ENCODE measurements around the gene NPAS1.

DNA sequence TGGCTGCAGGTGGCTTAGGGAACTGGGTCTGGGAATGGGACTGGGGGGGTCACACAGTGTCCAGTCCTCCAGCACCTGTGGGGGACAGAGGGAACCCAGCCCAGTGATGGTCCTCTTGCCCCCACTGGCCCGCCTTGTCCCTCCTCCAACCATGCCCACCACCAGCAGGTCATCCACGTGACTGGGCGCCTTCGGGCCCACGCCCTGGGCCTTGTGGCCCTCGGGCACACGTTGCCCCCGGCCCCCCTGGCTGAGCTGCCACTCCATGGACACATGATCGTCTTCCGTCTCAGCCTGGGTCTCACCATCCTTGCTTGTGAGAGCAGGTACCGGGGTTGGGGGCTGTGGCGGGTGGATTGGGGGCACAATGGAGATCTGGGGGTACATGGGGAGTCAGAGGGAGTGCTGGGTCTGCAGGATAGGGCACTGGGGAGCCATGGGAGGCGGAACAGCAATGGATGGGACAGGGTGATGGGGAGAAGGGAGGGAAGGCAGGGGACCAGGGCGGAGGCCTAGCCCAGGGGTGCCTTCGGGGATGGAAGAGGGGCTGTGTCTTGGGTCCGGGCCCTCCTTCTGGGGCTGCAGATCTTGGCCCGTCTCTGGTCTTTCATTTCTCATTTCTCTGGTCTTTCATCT, 19.7 kb downstream of the NPAS1 start:
- no peak for TF ChIP-seq CTCF (IDR thresholded peaks at IDR 0.05)
- no peak for TF ChIP-seq POLR2A (IDR thresholded peaks at IDR 0.05)
- TF ChIP-seq POLR2AphosphoS5 (IDR thresholded peaks at IDR 0.05) = no peak
